Stimulated activated CD4-positive, alpha-beta T cell treated with anti-CD3 and anti-CD28 coated beads, Interleukin-4, amount 100 ng/mL, for 48 hours (primary cell): Measurements from ENCODE around the gene LYPLA2.

ENCODE experiments used
- DNase-seq, 2 donors: peaks; one replicate each; pipeline ENCODE4 v3.0.0-alpha.2; 2020; ENCODE audit warnings: low read depth in 2 of 2

The LYPLA2 gene

DNA sequence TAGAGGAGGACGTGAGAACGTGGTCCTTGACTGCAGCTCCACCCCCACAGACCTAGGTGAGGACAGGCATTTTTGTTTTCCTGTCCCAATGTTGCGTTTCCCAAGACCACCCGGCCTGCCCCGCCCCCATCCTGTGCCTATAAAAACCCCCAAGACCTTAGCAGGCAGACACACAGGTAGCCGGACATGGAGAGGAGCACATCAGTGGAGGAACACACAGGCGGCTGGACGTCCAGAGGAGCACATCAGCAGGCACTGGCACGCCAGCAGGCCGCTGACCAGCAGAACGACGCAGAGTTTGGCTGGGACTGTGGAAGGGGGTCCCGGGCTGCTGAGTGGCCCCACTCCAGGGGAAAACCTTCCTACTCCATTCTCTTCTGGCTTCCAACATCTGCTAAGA lies 47.0 kb downstream of the LYPLA2 start:
- DNase-seq: no peak

DNA sequence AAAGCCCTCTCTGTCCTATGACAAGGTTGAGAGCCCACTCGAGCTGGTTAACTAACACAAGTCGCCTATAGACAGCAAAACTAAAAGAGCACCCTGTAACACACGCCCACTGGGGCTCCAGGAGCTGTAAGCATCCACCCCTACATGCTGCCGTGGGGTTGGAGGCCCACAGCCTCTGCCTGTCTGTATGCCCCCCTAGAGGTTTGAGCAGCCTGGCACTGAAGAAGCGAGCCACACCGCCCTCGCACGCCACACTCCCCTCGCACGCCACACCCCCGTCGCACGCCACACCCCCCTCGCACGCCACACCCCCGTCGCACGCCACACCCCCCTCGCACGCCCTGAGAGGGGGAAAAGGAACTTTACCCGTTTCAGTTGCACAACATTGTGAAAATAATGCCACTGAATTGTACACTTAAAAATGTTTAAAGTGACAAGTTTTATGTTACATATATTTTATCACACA lies 47.5 kb downstream of the LYPLA2 start:
- DNase-seq: peak; percentile 58 to 65

DNA sequence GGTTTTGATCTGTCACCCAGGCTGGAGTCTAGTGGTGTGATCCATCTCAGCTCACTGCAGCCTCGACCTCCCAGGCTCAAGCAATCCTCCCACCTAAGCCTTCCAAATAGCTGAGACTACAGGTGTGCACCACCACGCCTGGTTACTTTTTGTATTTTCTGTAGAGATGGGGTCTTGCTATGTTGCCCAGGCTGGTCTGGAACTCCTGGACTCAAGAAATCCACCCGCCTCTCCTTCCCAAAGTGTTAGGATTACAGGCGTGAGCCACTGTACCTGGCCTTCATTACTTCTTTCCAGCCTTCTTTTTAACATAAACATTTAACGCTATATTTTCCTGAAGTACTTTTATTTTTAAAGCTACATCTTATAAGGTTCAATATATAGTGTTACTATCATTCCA lies 52.7 kb downstream of the LYPLA2 start:
- DNase-seq: no peak
